GM21423 (cell line): ENCODE data around the gene CAPG.

Experiments used
- ATAC-seq: cut with Tn5 transposase; IDR thresholded peaks from one replicate; pipeline ENCODE4 v1.9.1; 2021; ENCODE audit warnings: mild to moderate bottlenecking, moderate library complexity; ENCODE audit not compliant: unreplicated experiment

The CAPG gene

DNA sequence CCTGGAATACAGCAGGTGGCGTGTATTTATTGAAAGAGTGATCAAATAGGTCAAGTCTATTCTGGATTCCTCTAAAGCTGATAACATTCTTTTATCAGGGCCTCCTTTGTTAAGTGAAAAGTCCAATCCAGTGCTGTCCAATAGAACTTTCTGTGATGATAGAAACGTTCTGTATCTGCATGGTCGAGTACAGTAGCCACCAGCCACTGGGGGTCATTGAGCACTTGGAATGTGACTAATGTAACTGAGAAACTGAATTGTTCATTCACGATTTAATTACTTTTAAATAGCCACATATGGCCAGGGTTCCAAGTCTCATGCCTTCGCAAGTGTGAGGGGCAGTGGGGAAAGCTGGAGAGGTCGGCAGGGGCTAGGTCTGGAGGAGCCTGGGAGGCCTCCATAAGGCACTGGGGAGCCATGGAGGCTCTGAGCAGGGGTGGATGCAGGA, 28.9 kb upstream of the CAPG start:
- no peak for ATAC-seq

DNA sequence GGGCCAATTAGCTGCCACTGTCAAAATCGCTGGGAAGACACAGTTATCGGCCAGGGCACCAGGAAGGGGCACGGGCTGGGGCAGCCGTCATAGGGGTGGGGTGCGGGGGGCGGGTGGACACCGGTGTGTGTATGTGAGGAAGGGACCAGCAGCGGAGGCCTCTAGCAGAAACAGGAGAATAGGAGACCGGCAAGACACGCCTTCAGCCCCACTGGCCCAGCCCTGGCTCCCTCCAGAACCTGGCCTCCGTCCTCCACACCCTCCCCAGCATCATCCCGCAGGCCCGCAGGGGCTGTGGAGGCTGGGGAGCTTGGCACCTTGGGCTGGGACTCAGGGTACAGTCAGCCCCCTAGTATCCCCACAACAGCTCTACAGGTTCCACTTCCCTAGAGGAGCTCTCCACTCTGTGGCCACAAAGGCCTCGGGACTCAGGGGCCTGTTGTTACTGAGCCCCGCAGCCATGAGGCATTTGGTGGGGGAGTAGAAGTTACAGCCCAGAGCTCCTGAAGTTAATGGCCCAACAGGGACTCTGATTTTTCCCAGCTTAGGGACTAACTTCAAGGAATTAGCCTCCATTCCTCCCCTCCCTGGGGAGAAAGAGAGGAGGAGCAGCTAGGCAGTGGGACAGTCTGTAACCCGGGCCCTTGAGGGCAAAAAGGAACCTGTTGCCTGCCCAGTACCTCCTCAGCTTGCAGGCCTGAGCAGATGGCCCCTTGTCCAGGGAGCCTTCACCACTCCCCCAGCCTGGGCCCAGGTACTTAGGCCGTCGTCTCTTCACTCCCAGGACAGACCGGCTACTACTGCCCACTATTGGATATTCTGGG, 28.2 kb upstream of the CAPG start:
- no peak for ATAC-seq

DNA sequence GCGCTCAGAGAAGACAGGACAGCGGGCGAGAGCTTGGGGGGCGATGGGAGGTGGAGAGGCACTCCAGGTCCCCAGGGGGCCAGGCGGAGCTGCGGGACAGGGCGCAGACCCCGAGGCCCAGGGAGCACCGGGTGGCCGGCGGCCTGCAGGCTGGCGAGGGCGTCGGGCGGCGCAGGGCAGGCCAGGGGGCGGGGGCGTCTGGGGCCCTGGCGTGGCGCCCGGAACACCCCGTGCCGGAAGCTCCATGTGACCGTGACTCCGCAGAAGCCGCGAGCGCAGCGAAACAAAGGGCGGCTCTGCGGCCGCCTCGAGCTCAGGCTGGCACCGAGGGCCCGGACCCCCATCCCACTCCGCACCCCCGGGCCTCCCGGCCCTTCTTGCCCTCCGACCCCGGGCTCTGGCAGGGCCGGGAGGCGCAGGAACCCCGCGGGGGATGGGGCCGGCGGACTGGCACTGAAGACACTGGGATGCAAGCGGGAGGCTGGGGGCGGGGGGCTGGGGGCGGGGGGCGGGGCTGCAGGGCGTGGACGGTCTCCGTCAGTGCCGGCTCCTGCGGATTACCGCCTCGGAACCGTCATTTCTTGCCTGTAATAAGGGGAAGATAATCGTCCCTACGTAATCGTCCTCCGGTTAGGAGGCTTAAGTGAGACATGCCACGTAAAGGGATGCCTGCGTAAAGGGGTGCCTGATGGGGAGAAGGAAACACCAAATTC, 27.5 kb upstream of the CAPG start:
- peak; percentile 86 for ATAC-seq

DNA sequence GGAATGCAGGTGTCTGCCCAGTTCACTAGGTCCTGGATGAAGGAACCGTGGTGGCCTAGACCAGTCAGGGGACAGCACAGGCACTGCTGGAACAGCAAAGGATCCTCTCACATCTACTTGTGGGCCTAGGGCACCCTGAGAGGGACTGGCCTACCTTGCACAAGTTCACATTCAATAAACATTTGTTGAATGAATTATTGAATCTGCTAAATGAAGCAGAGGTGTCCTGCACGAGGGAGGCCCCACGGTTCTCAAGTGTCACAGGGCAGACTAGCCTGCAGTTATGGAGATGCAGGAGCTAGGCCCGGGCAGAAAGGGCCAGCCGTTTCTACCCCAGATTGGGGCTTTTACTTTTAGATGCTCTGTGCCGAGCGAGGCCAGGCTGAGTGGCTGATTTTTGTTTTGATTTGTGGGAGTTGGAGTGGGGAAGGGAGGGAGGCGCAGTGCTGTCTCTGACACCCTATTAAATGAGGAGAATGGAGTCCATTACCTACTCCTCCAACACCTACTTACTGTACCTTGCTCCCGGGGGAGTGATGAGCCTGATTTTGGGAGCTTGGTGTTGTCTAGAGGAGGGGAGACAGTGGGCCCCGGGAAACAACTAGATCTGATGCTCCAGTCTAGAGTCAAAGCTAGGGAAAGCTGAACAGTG, 26.8 kb upstream of the CAPG start:
- ATAC-seq = no peak

DNA sequence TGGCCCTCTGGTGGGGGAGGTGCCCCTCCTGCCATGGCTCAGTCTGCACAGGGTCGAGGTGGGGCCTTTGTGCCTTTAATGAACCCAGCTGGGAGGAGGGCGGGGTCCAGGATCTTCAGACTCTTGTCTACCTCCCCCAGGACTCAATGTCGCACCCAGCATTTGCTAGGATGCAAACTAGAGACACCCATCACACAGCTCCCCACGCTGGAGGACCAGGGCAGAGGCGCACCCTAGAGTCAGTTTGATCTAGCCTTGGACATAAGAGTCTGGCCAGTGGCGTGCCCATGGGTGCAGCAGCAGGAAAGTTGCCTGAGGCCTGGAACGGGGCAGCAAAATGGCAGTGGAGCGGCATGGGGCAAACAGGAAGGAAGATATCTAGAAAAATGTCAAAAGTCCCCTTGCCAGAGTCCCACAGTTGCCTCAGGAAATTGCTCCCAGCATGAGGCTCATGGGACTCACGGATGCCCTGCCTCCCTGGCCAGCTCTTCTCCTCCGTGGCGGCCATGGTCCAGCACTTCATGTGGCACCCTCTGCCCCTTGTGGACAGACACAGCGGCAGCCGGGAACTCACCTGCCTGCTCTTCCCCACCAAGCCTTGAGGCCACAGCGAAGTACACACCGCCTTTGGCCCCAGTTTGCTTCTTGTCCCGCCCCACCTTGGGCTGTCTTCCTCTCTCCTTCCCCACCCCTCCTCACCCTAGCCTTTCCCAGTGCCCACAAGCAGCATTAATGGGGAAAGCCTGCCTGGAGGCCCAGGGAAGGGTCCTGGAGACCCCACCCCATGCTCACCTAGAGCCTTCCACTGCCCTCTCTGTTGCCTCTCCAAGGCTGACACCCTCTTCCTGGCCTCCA, 26.0 kb upstream of the CAPG start:
- ATAC-seq = no peak

DNA sequence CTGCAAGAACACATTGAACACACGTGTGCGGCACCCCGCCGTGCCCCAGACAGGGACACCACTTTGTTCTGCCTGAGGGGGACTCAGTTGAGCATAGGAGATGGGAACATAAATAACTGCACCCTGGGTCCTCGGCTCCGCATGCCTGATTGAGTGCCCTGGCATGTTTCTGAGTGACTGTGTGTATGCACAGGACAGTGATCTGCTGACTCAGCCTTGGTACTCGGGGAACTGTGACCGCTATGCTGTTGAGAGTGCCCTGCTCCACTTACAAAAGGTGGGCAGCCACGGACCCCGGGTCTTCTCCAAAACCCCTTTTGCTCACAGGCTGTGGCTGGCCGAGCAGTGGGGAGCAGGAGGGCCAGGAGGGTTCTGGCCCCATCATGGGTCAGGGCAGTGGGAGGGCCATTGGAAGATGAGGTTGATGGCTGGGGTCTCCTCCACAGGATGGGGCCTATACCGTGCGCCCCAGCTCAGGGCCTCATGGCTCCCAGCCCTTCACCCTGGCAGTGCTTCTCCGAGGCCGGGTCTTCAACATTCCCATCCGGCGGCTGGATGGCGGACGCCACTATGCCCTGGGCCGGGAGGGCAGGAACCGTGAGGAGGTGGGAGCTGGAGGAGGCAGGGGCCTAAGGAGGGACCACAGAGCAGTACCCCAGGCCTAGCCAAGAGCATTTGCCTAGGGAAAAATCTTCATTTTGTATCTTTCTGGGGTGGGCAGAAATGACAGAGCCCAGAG, 25.2 kb upstream of the CAPG start:
- no peak for ATAC-seq

DNA sequence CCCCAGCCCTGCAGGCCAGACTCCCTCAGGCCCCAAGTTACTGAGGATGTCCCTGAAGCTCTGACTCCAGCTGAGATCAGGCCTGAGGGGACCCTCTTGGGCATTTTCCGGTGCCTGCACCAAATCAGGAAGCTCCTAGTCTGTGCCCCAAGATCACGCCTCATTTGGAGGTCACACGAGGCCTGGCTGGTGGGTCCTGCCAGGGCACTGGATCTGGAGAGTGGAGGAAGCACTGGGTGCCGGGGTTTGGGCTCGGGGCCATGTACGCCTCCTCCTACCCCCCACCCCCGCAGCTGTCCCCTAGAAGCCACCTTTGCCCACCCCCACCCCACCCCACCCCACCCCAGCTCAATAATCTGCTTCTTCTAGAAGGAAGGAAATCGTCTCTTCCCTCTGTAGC, 24.5 kb upstream of the CAPG start:
- ATAC-seq = no peak

DNA sequence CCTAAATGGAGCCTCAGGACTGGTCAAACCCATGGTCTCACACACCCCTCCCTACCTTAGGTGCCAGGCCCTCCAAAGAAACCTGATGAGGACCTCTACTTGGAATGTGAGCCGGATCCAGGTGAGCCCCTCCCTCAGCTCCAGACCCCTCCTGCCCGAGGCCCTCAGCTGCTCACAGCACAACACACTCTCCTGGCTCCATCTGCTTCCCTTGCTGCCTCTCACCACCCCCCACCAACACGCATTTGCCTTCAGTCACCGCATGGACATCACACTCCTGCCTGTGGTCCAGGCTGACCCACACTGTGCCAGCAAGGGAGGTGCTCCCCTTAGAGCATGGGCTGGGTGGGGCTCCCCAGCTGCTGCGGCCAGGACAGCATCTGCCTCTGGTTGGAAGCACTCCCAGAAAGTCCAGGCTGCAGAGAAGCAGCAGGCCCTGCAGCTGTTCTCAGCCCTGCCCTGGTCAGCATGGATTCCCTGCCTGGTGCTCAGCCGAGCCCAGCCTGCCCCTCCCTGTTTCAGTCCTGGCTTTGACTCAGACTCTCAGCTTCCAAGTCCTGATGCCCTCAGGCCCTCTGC, 23.4 kb upstream of the CAPG start:
- no peak for ATAC-seq

DNA sequence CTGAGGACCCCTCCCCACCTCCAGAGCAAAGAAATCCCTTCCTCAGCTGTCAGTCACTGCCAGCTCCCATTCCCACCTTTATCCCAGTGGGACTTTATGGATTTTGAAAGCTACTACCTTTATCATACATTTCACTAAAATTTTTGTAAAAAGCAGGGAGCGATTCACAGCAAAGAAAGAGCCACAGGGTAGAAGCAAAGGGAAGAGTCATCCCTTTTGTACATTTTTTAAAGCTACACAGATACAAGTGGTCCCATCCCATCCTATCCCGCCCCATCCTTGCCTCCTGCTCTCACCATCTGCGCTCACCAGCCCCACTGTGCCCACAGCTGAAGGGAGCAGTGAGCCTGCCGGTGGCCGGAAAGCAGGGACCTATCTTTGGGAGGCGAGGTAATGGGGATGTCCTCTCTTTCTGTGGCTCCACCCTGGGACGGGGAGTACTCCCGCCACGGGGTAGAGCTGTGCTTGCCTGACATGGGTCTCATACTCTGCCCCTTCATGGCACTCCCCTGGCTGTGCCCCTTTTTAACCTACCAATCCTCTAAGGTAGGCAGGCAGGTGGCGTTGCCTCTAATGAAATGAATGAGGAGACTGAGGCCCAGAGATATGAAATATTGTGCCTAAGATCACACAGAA, 21.5 kb upstream of the CAPG start:
- ATAC-seq = no peak

DNA sequence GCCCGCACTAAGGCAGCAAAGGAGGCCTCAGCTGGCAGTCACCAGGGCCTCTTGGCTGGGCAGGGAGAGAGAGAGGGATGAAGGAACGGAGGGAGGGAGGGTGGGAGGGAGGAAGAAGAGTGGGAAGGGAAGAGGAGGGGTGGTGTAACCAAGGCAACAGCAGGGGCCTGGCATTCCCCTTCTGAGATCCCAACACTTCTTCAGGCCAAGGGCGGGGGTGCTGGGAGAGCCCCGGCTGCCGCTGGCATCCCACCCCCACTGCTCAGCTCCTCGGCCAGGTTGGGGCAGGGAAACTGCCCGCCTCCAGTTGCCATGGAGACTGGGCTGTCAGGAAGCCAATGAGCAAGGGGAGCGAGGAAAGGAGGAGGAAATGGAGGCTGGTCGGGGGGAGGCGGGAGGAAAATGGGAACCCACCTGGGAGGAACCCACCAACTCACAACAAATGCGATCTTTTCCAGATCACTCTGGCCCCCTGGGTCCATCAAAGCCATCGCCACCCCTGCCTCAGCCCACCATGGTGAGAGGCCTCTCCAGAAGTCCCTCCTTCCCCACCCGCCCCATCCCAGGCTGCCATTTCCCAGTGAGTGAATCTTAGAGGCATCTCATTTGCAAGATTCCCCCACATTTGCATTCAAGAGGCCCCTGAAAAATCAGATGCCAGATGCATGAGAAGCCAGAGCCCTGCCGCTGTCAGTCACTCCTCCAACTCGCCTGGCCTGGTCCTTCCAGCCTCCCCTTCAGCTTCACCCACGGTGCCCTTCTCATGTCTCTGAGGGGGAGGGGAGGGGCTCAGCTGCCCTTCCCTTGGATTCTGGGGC, 20.8 kb upstream of the CAPG start:
- ATAC-seq = no peak

DNA sequence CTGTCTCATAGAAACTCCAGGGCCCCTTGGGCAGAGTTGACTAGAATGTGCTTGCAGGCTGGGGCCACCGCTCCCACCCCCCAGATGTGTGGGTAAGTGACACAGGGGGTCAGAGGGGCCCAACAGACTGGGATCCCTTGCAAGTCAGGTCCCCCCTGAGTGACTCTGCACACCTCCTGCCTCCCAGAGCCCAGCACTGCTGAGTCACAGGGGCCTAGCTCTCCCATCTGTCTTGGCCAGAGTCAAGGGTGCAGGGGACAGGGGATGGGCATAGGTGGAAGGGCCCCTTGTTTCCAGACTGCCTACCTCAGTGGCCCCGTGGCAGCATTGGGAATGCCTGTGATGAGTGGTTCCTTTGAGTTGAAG, 19.7 kb upstream of the CAPG start:
- no peak for ATAC-seq

DNA sequence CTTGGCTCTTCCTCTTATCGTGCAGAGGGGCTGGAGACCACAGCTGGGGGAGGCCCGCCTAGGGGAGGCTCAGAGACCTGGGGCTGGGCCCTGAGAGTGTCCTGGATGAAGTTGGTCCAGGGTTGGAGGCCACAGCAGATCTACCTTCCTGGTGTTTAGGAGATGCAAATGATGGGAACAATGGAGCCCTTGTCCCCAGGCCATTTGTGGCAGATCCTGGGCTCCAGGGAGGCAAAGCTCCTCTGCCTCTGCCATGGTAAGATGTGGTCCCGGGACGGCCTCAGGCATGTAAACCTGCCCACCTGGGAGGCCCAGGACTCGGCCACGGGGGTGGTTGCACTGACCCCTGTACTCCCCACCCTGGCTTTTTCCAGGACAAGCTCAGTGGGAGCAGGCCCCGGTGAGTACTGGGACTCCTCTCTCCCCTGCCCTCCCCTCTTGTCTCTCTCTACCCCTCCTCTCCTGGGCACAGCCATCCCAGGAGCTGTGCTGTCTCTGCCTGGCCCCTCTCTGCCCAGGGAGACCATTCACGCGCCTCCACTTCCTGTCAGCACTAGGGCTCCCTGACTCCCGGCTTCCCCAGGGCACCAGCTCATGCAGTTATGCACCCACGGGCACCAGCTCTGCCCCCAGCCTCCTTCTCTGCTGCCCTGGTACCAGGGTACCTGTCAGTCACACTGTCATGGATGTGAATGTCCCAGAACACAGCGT, 19.2 kb upstream of the CAPG start:
- no peak for ATAC-seq

DNA sequence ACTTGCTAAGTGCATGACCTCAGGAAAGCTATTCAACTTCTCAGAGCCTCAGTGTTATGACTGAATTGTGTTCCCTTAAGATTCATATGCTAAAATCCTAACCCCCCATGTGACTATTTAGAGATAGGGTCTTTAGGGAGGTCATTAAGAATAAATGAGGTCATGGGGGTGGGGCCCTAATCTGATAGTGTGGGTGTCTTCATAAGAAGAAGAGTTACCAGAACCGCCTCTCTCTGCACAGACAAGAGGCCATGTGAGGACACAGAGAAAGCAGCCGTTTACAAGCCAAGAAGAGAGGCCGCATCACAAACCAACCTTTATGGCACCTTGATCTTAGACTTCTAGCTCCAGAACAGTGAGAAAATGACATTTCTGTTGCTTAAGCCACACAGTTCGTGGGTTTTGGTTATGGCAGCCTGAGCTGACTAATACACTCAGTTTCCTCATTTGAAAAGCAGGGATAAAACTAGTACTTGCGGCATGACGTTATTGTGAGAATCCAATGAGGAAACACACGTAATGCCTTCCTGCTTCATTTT, 18.2 kb upstream of the CAPG start:
- ATAC-seq = no peak

DNA sequence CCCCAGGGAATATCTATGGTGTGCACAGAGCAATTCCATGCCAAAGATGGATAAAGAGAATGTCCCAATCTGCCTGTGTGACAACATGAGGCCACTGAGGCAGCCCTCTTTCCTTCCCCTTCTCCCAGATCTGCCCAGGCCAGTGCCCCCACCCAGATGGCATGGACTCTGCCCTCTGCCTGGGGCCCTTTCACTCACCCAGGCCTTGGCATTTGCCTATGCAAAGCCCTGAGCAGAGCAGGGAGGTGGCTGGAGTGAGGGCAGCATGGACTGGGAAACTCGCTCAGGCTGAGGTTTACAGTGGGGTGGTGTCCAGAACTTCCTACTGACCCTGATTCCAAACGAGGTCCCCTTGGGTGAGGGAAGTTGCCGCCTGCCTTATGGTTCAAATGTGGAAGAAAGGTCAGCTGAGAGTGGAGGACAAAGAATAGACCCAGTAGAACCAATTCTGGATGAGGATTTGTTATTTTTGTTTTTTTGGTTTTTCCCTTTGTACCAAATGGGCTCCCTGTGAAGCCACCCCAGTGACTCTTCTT, 17.2 kb upstream of the CAPG start:
- ATAC-seq = no peak

DNA sequence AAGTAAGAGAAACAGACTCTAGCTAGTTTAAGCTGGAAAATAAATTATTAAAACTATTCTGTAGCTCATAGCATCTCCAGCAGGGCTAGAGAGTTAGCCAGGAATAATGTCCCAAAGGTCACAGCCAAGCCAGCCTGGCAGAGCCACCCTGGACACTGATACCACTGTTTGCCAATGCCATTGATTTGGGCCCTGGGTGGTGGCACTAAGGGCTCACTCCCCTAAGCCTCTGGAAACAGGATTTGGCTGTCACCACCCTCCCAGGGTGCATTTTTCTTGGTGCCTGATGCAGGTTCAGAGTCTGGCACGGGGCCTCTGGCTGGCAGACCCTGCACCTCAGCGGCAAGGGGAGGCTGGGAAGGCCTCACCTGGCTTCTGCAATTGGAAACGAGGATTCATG, 15.4 kb upstream of the CAPG start:
- no peak for ATAC-seq

DNA sequence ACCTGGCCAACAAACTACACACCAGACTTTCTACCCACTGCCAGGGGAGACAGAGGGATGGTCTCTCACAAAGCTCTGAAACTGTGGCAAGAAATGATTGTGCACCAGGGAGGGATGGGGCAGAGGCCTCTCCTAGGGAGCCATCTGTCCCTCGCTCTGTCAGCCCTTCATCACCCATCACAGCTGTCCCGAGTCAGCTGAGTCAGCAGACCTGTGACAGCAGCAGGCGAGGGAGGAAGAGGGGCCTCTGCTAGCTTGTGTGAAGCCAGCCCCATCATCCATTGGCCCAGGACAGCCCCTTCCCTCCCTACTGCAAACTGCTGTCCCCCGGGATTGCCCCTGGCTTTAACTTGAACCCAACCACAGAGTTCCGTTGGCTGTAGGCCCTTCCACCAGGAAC, 13.4 kb upstream of the CAPG start:
- no peak for ATAC-seq

DNA sequence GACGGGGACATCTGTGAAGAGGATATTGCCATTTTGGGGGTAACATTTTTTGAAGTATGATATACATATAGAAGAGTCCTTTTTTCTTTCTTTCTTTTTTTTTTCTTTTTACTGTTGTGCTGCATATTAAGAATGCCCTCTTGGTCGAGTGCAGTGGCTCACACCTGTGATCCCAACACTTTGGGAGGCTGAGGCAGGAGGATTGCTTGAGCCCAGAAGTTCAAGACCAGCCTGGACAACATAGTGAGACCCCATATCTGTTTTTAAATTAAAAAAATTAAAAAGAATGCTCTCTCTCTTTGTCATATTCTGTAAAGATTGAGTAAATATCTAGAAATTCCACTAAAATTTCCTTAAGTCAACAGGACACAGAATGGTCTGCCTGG, 11.9 kb upstream of the CAPG start:
- ATAC-seq = no peak
